K562 (cell line): ENCODE measurements around the gene BRME1. TPM values are rescaled to one million over a fixed set of nuclear protein-coding genes. Genes with fewer than 3 reads are reported as not detected.
A peak's percentile ranks its signal among the peaks of the same experiment; 100 is the strongest.

Experiments
- ATAC-seq: fragments of 200-7000 bp; cut with Tn5 transposase; 3 replicates; pipeline ENCODE4 v1.9.1; 2020; ENCODE audit warnings: moderate library complexity
- BruUV-seq: library from RNA; stranded (reverse); fragments of 400-500 nt; replicated peaks from 2 replicates; lab custom pipeline; 2021; lab: Mats Ljungman, UMichigan
- CTCF ChIA-PET: fragments of 300-600 bp; formaldehyde crosslinking; extraction: SDS; loops from one replicate; lab custom pipeline; 2021; ENCODE audit warnings: low intra/inter-chr PET ratio; lab: Yijun Ruan, JAX
- POLR2A ChIA-PET: fragments of 300-600, 350-650 bp; sonication (Branson Sonifier 250); formaldehyde crosslinking; extraction: SDS; loops from one replicate; lab custom pipeline; 2021; ENCODE audit warnings: antibody characterized with exemption, inconsistent platforms; lab: Yijun Ruan, JAX
- DNase-seq, 4 experiments: peaks; one replicate each; pipeline versions ENCODE4 v3.0.0 to v3.0.0-alpha.2; 2011 to 2018; ENCODE audit warnings: low spot score in 3 of 4, mixed read lengths in 3 of 4; ENCODE audit errors: extremely low read depth in 1 of 4
- FAIRE-seq: peaks from 2 replicates; lab custom pipeline; 2011; peaks lifted over from hg19 to GRCh38; lab: Jason Lieb, UNC
- H2AFZ ChIP-seq: 2 replicates; pipeline ENCODE4 v1.6.0; 2011; ENCODE audit warnings: low read depth, low read length, control low read depth, inconsistent platforms
- H3K27ac ChIP-seq: fragments of 200-600 bp; 3 replicates; pipeline ENCODE4 v1.8.0; 2011; ENCODE audit warnings: low read depth, mild to moderate bottlenecking, control low read depth, inconsistent platforms, low read length, moderate library complexity, mixed read lengths; ENCODE audit errors: extremely low read depth
- H3K27me3 ChIP-seq, 2 experiments: fragments of 300-600 bp in 1 of 2; 2 replicates in 1 of 2; 3 replicates in 1 of 2; pipeline versions ENCODE4 v1.6.0 to v1.8.0; 2011; ENCODE audit warnings: inconsistent platforms in 2 of 2, low read length in 2 of 2, mild to moderate bottlenecking in 1 of 2, mixed read lengths in 1 of 2, moderate library complexity in 1 of 2; ENCODE audit not compliant: control insufficient read depth in 2 of 2, insufficient read depth in 2 of 2
- H3K36me3 ChIP-seq: fragments of 300-600 bp; 3 replicates; pipeline ENCODE4 v1.8.0; 2011; ENCODE audit warnings: mild to moderate bottlenecking, low read length, inconsistent platforms; ENCODE audit not compliant: control insufficient read depth, insufficient read depth
- H3K4me1 ChIP-seq, 2 experiments: fragments of 200-600 bp in 1 of 2; replicated peaks in 1 of 2; 2 replicates in 1 of 2; 3 replicates in 1 of 2; pipeline versions ENCODE4 v1.5.1 to v1.8.0; 2011; ENCODE audit warnings: inconsistent platforms in 2 of 2, low read length in 2 of 2, mild to moderate bottlenecking in 1 of 2, mixed read lengths in 1 of 2, moderate library complexity in 1 of 2; ENCODE audit not compliant: control insufficient read depth in 2 of 2, insufficient read depth in 2 of 2
- H3K4me2 ChIP-seq: 2 replicates; pipeline ENCODE4 v1.6.1; 2011; ENCODE audit warnings: low read length, control low read depth, inconsistent platforms, mixed read lengths; ENCODE audit not compliant: insufficient read depth
- H3K4me3 ChIP-seq: fragments of 200-600 bp; sonication (generic), shearing (Covaris generic); 2 replicates; pipeline ENCODE4 v1.5.1; 2016; ENCODE audit warnings: control low read depth, inconsistent platforms
- H3K79me2 ChIP-seq: fragments of 200-600 bp; 3 replicates; pipeline ENCODE4 v1.8.0; 2011; ENCODE audit warnings: low read length, inconsistent platforms; ENCODE audit not compliant: control insufficient read depth, insufficient read depth
- H3K9ac ChIP-seq, 2 experiments: 2 replicates each; pipeline versions ENCODE4 v1.6.0 to v1.6.1; 2011; ENCODE audit warnings: low read depth in 2 of 2, low read length in 2 of 2, control low read depth in 1 of 2, inconsistent platforms in 1 of 2, mild to moderate bottlenecking in 1 of 2, mixed read lengths in 1 of 2; ENCODE audit not compliant: insufficient read depth in 1 of 2
- H3K9me1 ChIP-seq: one replicate; pipeline ENCODE4 v1.6.0; 2011; ENCODE audit warnings: inconsistent platforms, mild to moderate bottlenecking, low read length, moderate library complexity; ENCODE audit not compliant: control insufficient read depth, insufficient read depth
- H3K9me3 ChIP-seq: replicated peaks from 2 replicates; pipeline ENCODE4 v1.5.1; 2011; ENCODE audit warnings: low read depth, low read length, inconsistent platforms; ENCODE audit not compliant: control insufficient read depth, insufficient read depth
- H4K20me1 ChIP-seq: replicated peaks from 2 replicates; pipeline ENCODE4 v1.6.1; 2011; ENCODE audit warnings: low read length, inconsistent platforms, mixed read lengths; ENCODE audit not compliant: control insufficient read depth, insufficient read depth
- CAMTA2 ChIP-seq: fragments of 250-450 bp; sonication (Bioruptor Pico); conservative IDR thresholded peaks from 2 replicates; pipeline ENCODE4 v1.5.1; 2022
- POLR2AphosphoS5 ChIP-seq: IDR thresholded peaks from 2 replicates; pipeline ENCODE4 v1.6.1; 2011; ENCODE audit warnings: mild to moderate bottlenecking, low read depth, low read length, moderate library complexity; ENCODE audit not compliant: control insufficient read depth, insufficient read depth
- ZNF121 ChIP-seq: sonication (generic); formaldehyde crosslinking; conservative IDR thresholded peaks from 2 replicates; pipeline ENCODE4 v1.8.0; 2022; ENCODE audit warnings: missing genetic modification reagents
- ZNF280A ChIP-seq: fragments of 450-650 bp; IDR thresholded peaks from 2 replicates; pipeline ENCODE4 v1.6.1; 2018; ENCODE audit warnings: mild to moderate bottlenecking, low read depth; ENCODE audit not compliant: partially characterized antibody
- WGBS: fragments of 100-300 bp; shearing (Covaris generic); methylation state at CpG from one replicate; pipeline ENCODE4 v1.1.6; 2016; ENCODE audit warnings: low coverage, mixed read lengths; ENCODE audit not compliant: insufficient coverage; ENCODE audit errors: missing lambda C conversion rate; 5-methylcytosine and 5-hydroxymethylcytosine counted together
- in situ Hi-C: fragments of 300-500 bp; cut with MboI; formaldehyde crosslinking; loops from 4 replicates; pipeline ENCODE4 v1.15.0; 2018; ENCODE audit warnings: inconsistent platforms, mixed read lengths
- intact Hi-C: fragments of 100-400 bp; cut with micrococcal nuclease; formaldehyde crosslinking; loops from 2 replicates; pipeline ENCODE4 v1.14.2; 2022
- polyA plus RNA-seq, 8 experiments: library from polyadenylated mRNA; depleted of rRNA in 4 of 8; stranded (reverse) in 5 of 8; unstranded in 3 of 8; fragments of >200 nt; fragmentation: Nextera tagmentation in 2 of 8; fragmentation: Illumina TruSeq in 1 of 8; extraction: Ambion mirVana in 2 of 8; extraction: Trizol in 1 of 8; gene quantifications; 2 replicates each; pipeline versions ENCODE4 v1.2.1 to v1.2.3, GENCODE V29; 2011 to 2014; ENCODE audit warnings: inconsistent platforms in 1 of 8, missing spikeins in 1 of 8
- total RNA-seq, 7 experiments: library from RNA; depleted of rRNA in 6 of 7; stranded (reverse); fragments of >200 nt in 6 of 7; fragmentation: Illumina TruSeq in 2 of 7; extraction: Trizol in 2 of 7; gene quantifications; 2 replicates each; pipeline versions ENCODE4 v1.2.1 to v1.2.3, GENCODE V29; 2011 to 2021; ENCODE audit warnings: low replicate concordance in 1 of 7

BRME1 gene
- total and polyA plus RNA-seq, 9 of the 15 experiments (the other 6 are each of a cell fraction or from before 2014, with no cell fraction given) = 0.75 to 6.1 (median 3.6) TPM

- FAIRE-seq (no peak), ATAC-seq (no peak), DNase-seq (no peak)
- TF ChIP-seq POLR2AphosphoS5 (no peak), ZNF121 (CRISPR knock-in tag) (0 out of 2 replicates have a peak, but pooled peaks have one; percentile 38)
- in situ Hi-C loops = no loop called here
- Histone ChIP-seq H3K36me3 (peaks cover 29% of the 10 kb centered on the region; the same call in 2 of the 3 replicates), H3K79me2 (peaks cover 22% of the 10 kb centered on the region), H4K20me1 (no peaks in the 10 kb centered on the region), H3K9me3 (no peaks in the 10 kb centered on the region), H3K9me1 (no peaks in the 10 kb centered on the region), H3K27ac (no peak overlapping the region), H3K9ac (peak overlapping the region in 1 of 2 experiments; percentile 2; a peak in 1 of 4 replicates), H2AFZ (no peak overlapping the region), H3K4me3 (no peak overlapping the region), H3K27me3 (no peaks in the 10 kb centered on the region), H3K4me2 (no peak overlapping the region), H3K4me1 (peaks cover 10 to 28% of the 10 kb centered on the region in 2 experiments)
- intact Hi-C loops = no loop called here
- no TSS peak for BruUV-seq
- WGBS = 95% methylated on average over 2 of the region's 2 CpGs
- ChIA-PET POLR2A (interaction anchor here (0.7 to 2.6 kb wide), 3 partner anchors 12 to 168 kb away, joined by 3 to 13 read pairs (median 4); no protein-coding TSS in a partner anchor), CTCF (no interaction called here)
Measured at GRCh38 chr19:13909430-13909829, 3.5 kb upstream of the BRME1 start.

GRCh38 chr19:13908674-13909073 is 2.8 kb upstream of the BRME1 start:
- BruUV-seq = no TSS peak
- H3K4me1 ChIP-seq = peaks cover 10 to 28% of the 10 kb centered on the region in 2 experiments
- no peaks in the 10 kb centered on the region for H3K9me3 ChIP-seq
- H3K4me3 ChIP-seq = no peak overlapping the region
- H3K4me2 ChIP-seq = no peak overlapping the region
- no peaks in the 10 kb centered on the region for H3K9me1 ChIP-seq
- POLR2A ChIA-PET = interaction anchor here (0.6 to 0.7 kb wide), 4 partner anchors 50 to 1186 kb away, joined by 3 to 4 read pairs (median 4); no protein-coding TSS in a partner anchor
- no peak overlapping the region for H2AFZ ChIP-seq
- H3K36me3 ChIP-seq = peaks cover 29% of the 10 kb centered on the region; the same call in 2 of the 3 replicates
- in situ Hi-C loops = no loop called here
- FAIRE-seq (no peak), DNase-seq (no peak), ATAC-seq (no peak)
- CTCF ChIA-PET = no interaction called here
- no peaks in the 10 kb centered on the region for H4K20me1 ChIP-seq
- H3K9ac ChIP-seq = no peak overlapping the region
- WGBS = 89% methylated on average over 7 of the region's 8 CpGs
- H3K27ac ChIP-seq = no peak overlapping the region
- no peaks in the 10 kb centered on the region for H3K27me3 ChIP-seq
- H3K79me2 ChIP-seq = peaks cover 22% of the 10 kb centered on the region
- intact Hi-C loops = no loop called here
- TF ChIP-seq ZNF280A (no peak), CAMTA2 (CRISPR knock-in tag) (no peak)
